ENCODE data around the gene HNRNPD.
"Not testable (repeated sequence)": the region's sequence is repeated elsewhere in the genome, so short reads cannot be mapped to it uniquely, and the experiment has no call there.

The HNRNPD gene, protein sequence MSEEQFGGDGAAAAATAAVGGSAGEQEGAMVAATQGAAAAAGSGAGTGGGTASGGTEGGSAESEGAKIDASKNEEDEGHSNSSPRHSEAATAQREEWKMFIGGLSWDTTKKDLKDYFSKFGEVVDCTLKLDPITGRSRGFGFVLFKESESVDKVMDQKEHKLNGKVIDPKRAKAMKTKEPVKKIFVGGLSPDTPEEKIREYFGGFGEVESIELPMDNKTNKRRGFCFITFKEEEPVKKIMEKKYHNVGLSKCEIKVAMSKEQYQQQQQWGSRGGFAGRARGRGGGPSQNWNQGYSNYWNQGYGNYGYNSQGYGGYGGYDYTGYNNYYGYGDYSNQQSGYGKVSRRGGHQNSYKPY

DNA sequence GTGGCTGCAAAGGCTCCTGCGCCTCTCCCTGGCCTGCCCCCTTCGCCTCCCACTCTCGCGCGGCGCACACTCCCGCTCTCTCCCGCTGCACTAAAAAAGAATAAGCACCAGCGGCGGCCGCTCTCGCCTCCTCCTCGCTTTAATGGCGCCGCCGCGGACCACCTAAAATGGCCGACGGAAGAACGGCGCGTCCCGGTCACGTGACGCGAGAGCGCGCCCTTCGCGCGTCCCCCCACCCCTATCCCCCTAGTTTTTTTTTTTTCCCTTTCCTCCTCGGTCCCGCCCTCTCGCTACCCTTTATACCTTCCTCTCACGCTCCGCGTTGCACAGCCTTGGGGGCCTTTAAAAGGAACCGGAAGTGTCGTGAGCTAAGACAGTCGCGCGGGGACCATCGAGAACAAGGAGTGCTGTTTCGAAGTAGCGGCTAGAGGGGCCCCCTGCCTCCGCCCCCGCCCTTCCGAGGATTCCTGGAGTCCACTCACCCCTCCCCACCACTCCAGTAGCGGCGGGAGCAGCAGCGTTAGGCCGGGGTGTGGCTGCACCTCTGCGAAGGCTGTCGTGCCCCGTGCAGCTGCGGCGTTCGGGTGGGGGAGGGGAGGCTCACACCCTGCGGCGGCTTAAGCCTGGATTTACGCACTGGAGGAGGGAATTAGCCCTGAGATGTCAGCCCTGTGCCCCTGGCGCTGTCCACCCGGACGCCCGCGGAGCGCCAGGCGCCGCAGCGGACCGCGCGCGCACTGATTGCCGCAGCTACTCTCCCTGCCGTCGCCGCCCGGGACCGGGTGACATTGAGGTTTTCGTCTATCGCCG, at the start of gene HNRNPD:
Gene HNRNPD (minus strand): TSS at position 176 of the 810 bp plus-strand sequence. CDS start 313 bp downstream, outside the sequence.
- Mint-ChIP-seq H3K9me3 (no peaks in the 10 kb centered on the region), H3K4me1 (peaks cover 45% of the 10 kb centered on the region), H3K27ac (peak within 1 kb of the TSS; percentile 96 to 100 (median 99)), H3K27me3 (ENCODE audit: low read depth) (no peaks in the 10 kb centered on the region), H3K4me3 (peak within 1 kb of the TSS; percentile 92 to 99 (median 98)), H3K36me3 (ENCODE audit: low read depth) (peaks cover 38% of the 10 kb centered on the region)
- TF ChIP-seq, protein P1, sequence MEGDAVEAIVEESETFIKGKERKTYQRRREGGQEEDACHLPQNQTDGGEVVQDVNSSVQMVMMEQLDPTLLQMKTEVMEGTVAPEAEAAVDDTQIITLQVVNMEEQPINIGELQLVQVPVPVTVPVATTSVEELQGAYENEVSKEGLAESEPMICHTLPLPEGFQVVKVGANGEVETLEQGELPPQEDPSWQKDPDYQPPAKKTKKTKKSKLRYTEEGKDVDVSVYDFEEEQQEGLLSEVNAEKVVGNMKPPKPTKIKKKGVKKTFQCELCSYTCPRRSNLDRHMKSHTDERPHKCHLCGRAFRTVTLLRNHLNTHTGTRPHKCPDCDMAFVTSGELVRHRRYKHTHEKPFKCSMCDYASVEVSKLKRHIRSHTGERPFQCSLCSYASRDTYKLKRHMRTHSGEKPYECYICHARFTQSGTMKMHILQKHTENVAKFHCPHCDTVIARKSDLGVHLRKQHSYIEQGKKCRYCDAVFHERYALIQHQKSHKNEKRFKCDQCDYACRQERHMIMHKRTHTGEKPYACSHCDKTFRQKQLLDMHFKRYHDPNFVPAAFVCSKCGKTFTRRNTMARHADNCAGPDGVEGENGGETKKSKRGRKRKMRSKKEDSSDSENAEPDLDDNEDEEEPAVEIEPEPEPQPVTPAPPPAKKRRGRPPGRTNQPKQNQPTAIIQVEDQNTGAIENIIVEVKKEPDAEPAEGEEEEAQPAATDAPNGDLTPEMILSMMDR (IDR thresholded peaks at IDR 0.05; ENCODE audit: unreplicated experiment in 3 of 3) = no peak

DNA sequence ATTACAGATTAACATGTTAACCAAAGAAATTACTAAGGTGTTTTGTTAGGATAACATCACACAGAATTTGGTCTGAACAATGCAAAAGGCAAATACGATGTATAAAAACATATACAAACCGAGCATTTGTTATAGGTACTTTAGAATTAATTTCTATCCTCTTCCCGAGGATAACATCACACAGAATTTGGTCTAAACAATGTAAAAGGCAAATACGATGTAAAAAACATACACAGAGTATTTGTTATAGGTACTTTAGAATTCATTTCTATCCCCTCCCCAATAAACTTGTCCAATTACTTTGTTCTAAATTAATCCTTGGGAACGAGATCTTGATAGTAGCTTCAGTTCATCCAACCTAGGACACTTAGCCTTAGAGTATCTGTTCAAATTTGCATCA, 48.8 kb upstream of the HNRNPD start:
- Mint-ChIP-seq H3K27ac (no peak overlapping the region), H3K4me1 (peaks cover 30% of the 10 kb centered on the region), H3K9me3 (no peaks in the 10 kb centered on the region), H3K27me3 (ENCODE audit: low read depth) (no peaks in the 10 kb centered on the region), H3K4me3 (no peak overlapping the region), H3K36me3 (ENCODE audit: low read depth) (peaks cover 59% of the 10 kb centered on the region)
- TF ChIP-seq, protein P1 (IDR thresholded peaks at IDR 0.05; ENCODE audit: unreplicated experiment in 3 of 3) = no peak

DNA sequence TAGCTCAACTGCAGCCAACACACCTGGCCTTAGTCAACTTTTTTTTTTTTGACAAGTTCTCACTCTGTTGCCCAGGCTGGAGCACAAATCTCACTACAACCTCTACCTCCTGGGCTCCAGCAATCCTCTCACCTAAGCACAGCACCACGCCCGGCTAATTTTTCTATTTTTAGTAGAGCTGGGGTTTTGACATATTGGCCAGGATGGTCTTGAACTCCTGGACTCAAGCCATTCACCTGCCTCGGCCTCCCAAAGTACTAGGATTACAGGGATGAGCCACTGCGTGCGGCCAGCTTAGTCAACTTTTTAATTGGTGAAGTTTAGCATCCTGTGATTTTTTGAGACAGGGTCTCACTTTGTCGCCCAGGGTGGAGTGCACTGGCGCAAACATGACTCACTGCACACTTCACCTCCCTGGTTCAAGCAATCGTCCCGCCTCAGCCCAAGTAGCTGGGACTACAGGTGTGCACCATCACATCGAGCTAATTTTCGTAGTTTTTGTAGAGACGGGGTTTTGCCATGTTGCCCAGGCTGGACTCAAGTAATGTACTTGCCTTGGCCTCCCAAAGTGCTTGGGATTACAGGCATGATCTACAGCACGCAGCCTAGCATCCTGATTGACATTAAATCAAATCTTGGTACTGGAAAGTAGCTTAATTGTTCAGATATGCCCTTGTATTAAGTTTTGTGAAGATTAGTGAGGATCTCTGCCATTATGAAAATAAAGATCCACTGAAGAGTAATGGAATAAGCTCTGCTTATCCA, 48.2 kb upstream of the HNRNPD start:
- Mint-ChIP-seq H3K27me3 (ENCODE audit: low read depth) (no peaks in the 10 kb centered on the region), H3K27ac (no peak overlapping the region), H3K9me3 (no peaks in the 10 kb centered on the region), H3K36me3 (ENCODE audit: low read depth) (peaks cover 53% of the 10 kb centered on the region), H3K4me3 (no peak overlapping the region), H3K4me1 (peaks cover 23% of the 10 kb centered on the region)
- TF ChIP-seq, protein P1 (IDR thresholded peaks at IDR 0.05; ENCODE audit: unreplicated experiment in 3 of 3) = no peak

DNA sequence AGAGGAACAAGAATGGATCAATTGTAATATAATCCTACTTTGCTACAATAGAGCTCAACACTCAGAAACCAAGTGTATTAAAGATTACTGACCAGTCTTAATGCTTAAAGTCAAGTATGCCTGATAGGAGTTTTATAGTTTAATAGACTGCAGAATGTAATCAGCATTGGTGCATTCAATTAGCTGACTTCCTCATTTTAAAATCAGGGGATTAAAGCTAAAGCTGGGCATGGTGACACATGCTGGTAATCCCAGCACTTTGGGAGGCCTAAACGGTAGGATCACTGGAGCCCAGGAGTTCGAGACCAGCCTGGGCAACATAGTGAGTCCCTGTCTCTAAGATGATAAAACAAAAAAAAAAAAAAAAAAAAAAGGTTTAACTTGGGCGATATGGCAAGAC, 45.7 kb upstream of the HNRNPD start:
- Mint-ChIP-seq H3K27me3 (ENCODE audit: low read depth) (peaks cover 3% of the 10 kb centered on the region), H3K4me3 (no peak overlapping the region), H3K27ac (no peak overlapping the region), H3K4me1 (peaks cover 6% of the 10 kb centered on the region), H3K9me3 (peaks cover 3% of the 10 kb centered on the region), H3K36me3 (ENCODE audit: low read depth) (peaks cover 28% of the 10 kb centered on the region)
- TF ChIP-seq, protein P1 (IDR thresholded peaks at IDR 0.05; ENCODE audit: unreplicated experiment in 3 of 3) = no peak

DNA sequence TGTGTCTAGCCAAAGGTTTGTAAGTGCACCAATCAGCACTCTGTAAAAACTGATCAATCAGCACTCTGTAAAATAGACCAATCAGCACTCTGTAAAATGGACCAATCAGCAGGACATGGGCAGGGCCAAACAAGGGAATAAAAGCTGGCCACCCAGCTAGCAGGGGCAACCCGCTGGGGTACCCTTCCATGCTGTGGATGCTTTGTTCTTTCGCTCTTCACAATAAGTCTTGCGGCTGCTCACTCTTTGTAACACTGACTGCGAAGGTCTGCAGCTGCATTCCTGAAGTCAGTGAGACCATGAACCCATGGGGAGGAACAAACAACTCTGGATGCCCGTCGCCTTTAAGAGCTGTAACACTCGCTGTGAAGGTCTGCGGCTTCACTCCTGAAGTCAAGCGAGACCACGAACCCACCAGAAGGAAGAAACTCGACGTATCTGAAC, 42.2 kb upstream of the HNRNPD start:
- peaks cover 6% of the 10 kb centered on the region for H3K9me3 Mint-ChIP-seq
- peaks cover 5% of the 10 kb centered on the region for H3K27me3 Mint-ChIP-seq (ENCODE audit: low read depth)
- no peaks in the 10 kb centered on the region for H3K36me3 Mint-ChIP-seq (ENCODE audit: low read depth)
- no peak overlapping the region for H3K27ac Mint-ChIP-seq
- no peaks in the 10 kb centered on the region for H3K4me1 Mint-ChIP-seq
- H3K4me3 Mint-ChIP-seq = no peak overlapping the region
- TF ChIP-seq, protein P1 (IDR thresholded peaks at IDR 0.05; ENCODE audit: unreplicated experiment in 3 of 3) = no peak

DNA sequence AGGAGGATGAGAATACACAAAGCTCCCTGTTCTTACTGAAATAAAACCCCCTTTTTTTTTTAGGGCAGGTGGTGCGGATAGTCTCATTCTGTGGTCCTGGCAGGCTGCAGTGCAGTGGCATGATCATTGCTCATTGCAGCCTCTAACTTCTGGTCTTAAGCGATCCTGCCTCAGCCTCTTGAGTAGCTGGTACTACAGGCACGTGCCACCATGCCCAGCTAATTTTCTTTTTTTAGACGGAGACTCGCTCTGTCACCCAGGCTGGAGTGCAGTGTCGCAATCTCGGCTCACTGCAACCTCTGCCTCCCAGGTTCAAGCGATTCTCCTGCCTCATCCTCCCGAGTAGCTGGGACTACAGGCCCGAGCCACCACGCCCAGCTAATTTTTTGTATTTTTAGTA, 41.3 kb upstream of the HNRNPD start:
- H3K27ac Mint-ChIP-seq; H3K9me3 Mint-ChIP-seq; H3K36me3 Mint-ChIP-seq (ENCODE audit: low read depth); H3K4me1 Mint-ChIP-seq; H3K27me3 Mint-ChIP-seq (ENCODE audit: low read depth); H3K4me3 Mint-ChIP-seq: not testable (repeated sequence)
